Liver (tissue), 3 donors: ENCODE data around the gene MICAL3.

Experiments
- ATF3 ChIP-seq: IDR thresholded peaks from 2 replicates; pipeline ENCODE4 v1.6.1; 2016; ENCODE audit warnings: antibody characterized with exemption
- CTCF ChIP-seq: fragments of 150-350 bp; IDR thresholded peaks from 2 replicates; pipeline ENCODE4 v1.5.1; 2017; ENCODE audit warnings: improper control_type of control experiment, low read depth, low read length; ENCODE audit not compliant: missing input control
- EGR1 ChIP-seq, 2 donors: IDR thresholded peaks; 2 replicates each; pipeline ENCODE4 v1.6.1; 2016 to 2018; ENCODE audit warnings: antibody characterized with exemption in 2 of 2, low read depth in 2 of 2
- GABPA ChIP-seq, 2 donors: IDR thresholded peaks in 1 of 2; conservative IDR thresholded peaks in 1 of 2; 2 replicates each; pipeline ENCODE4 v1.6.1; 2016; ENCODE audit warnings: antibody characterized with exemption in 2 of 2, mild to moderate bottlenecking in 1 of 2, moderate library complexity in 1 of 2
- JUND ChIP-seq, 2 donors: IDR thresholded peaks; 2 replicates each; pipeline ENCODE4 v1.6.1; 2016; ENCODE audit warnings: antibody characterized with exemption in 2 of 2
- RAD21 ChIP-seq, 2 donors: IDR thresholded peaks; 2 replicates each; pipeline ENCODE4 v1.6.1; 2016; ENCODE audit warnings: antibody characterized with exemption in 2 of 2, mild to moderate bottlenecking in 2 of 2
- REST ChIP-seq: IDR thresholded peaks from 2 replicates; pipeline ENCODE4 v1.6.1; 2016; ENCODE audit warnings: antibody characterized with exemption, mild to moderate bottlenecking
- SP1 ChIP-seq: IDR thresholded peaks from 2 replicates; pipeline ENCODE4 v1.6.1; 2018; ENCODE audit warnings: antibody characterized with exemption, mild to moderate bottlenecking
- YY1 ChIP-seq: IDR thresholded peaks from 2 replicates; pipeline ENCODE4 v1.6.1; 2016; ENCODE audit warnings: antibody characterized with exemption, mild to moderate bottlenecking
- TF ChIP-seq, protein P1 (sequence below): IDR thresholded peaks from 2 replicates; pipeline ENCODE4 v1.6.1; 2016; ENCODE audit warnings: antibody characterized with exemption
- donor health status: healthy.
- donor health status: healthy.

DNA sequence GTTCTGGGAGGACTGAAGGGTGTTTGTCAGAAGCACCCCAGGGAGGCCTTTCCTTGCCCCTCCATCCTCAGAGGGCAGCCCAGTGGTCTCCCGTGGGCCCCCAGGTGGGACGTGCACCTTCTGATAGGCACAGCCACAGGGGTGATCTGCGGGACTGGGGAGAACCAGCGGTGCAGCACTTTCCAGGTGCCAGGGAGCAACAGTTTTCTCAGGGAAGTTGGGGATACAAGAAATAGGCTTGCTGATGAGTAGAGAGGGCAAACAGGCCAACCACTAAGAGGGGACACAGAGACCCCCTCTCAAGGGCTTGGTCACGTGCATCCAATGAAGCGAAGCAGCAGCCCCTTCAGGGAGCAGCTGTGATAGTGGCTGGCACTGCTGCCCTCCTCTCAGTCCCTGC is 143.0 kb downstream of the MICAL3 start:
- TF ChIP-seq CTCF, result no peak
- TF ChIP-seq YY1, result no peak
- no peak for TF ChIP-seq REST
- TF ChIP-seq RAD21 (IDR thresholded peaks at IDR 0.05), result no peak
- TF ChIP-seq EGR1 (IDR thresholded peaks at IDR 0.05; ENCODE audit: low read depth in 2 of 2), result no peak
- TF ChIP-seq SP1, result no peak
- TF ChIP-seq JUND (IDR thresholded peaks at IDR 0.05), result no peak
- TF ChIP-seq, protein P1, sequence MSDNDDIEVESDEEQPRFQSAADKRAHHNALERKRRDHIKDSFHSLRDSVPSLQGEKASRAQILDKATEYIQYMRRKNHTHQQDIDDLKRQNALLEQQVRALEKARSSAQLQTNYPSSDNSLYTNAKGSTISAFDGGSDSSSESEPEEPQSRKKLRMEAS, result no peak
- no peak for TF ChIP-seq ATF3
- no peak for TF ChIP-seq GABPA (IDR thresholded peaks at IDR 0.05 in 1 of 2, conservative IDR thresholded peaks at IDR 0.05 in 1 of 2)
